Measurements from ENCODE around the gene NME5. TPM values are rescaled to one million over a fixed set of nuclear protein-coding genes. Genes with fewer than 3 reads are reported as not detected.
"Not testable (repeated sequence)": the region's sequence is repeated elsewhere in the genome, so short reads cannot be mapped to it uniquely, and the experiment has no call there.

NME5 gene
- total RNA-seq, 2 experiments from 2014 or later, result not detected

- H3K4me1 Mint-ChIP-seq, result no peaks in the 10 kb centered on the region
- no peak overlapping the region for H3K27ac Mint-ChIP-seq
- ChIA-PET CTCF (interaction anchor here (1.3 kb wide), 2 partner anchors 9 to 14 kb away, joined by 3 to 5 read pairs; partner anchors contain the start of genes BRD8 and KIF20A), POLR2A (no interaction called here)
- no peaks in the 10 kb centered on the region for H3K27me3 Mint-ChIP-seq
- no peaks in the 10 kb centered on the region for H3K9me3 Mint-ChIP-seq (ENCODE audit: low read depth)
- no peak overlapping the region for H3K4me3 Mint-ChIP-seq
- ATAC-seq, result no peak
- H3K36me3 Mint-ChIP-seq (ENCODE audit: low read depth), result peaks cover 69% of the 10 kb centered on the region
- DNase-seq, result no peak
- intact Hi-C loops (cut with DNase I, micrococcal nuclease), result no loop called here
Observed at GRCh38 chr5:138170299-138170698, 31.1 kb upstream of the NME5 start.

GRCh38 chr5:138169124-138169523 lies 29.9 kb upstream of the NME5 start:
- Mint-ChIP-seq H3K4me1 (no peaks in the 10 kb centered on the region), H3K27ac (no peak overlapping the region), H3K36me3 (ENCODE audit: low read depth) (peaks cover 73% of the 10 kb centered on the region), H3K9me3 (ENCODE audit: low read depth) (no peaks in the 10 kb centered on the region), H3K27me3 (no peaks in the 10 kb centered on the region), H3K4me3 (no peak overlapping the region)
- ChIA-PET POLR2A (no interaction called here), CTCF (interaction anchor here (0.6 to 1.8 kb wide), 3 partner anchors 16 to 34 kb away, joined by 3 to 6 read pairs (median 3); no protein-coding TSS in a partner anchor)
- intact Hi-C loops (cut with DNase I, micrococcal nuclease), result no loop called here
- DNase-seq, result no peak
- ATAC-seq, result no peak

DNA sequence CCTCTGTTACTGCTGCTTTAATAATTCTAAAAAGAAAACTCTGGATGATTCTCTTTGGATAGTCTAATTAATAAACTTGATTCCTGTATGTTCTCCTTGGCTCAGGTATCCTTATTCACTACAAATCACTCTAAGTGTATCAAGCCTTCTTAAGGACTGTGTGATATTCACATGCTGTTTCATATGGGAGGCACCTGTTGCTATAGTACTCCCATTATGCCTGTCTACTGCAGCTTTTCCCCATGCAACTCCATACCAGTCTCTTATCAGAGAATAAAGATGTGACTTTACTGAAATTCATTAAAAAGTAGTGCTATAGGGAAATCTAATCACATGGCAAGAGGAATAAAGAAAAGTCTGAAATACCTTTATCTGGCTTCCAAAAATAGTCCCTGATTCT lies 24.5 kb upstream of the NME5 start:
- ChIA-PET CTCF (no interaction called here), POLR2A (no interaction called here)
- H3K4me1 Mint-ChIP-seq, result no peaks in the 10 kb centered on the region
- peaks cover 77% of the 10 kb centered on the region for H3K36me3 Mint-ChIP-seq (ENCODE audit: low read depth)
- intact Hi-C loops (cut with DNase I, micrococcal nuclease), result no loop called here
- H3K27me3 Mint-ChIP-seq, result no peaks in the 10 kb centered on the region
- no peak for DNase-seq
- ATAC-seq, result no peak
- no peak overlapping the region for H3K27ac Mint-ChIP-seq
- H3K9me3 Mint-ChIP-seq (ENCODE audit: low read depth), result no peaks in the 10 kb centered on the region
- no peak overlapping the region for H3K4me3 Mint-ChIP-seq

DNA sequence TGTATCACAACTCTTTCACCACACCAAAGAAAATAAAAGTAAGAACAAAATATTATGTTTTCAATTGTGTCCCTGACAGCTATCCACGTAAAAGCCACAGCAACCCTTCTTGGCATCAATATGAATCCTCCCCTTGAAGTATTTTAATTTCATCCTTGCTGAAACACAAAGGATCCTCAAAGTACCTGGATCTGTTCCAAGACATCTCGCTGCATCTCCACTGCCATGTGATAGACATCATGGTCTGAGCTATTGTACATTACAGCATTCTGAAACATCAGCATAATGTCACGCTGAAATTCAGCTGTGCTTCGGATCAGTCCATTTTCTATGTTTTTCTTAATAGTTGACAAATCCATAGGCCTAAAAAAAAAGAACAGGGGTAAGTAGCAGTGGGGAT lies 21.5 kb upstream of the NME5 start:
- Mint-ChIP-seq H3K27me3 (no peaks in the 10 kb centered on the region), H3K36me3 (ENCODE audit: low read depth) (peaks cover 68% of the 10 kb centered on the region), H3K27ac (no peak overlapping the region), H3K4me3 (no peak overlapping the region), H3K9me3 (ENCODE audit: low read depth) (no peaks in the 10 kb centered on the region), H3K4me1 (no peaks in the 10 kb centered on the region)
- intact Hi-C loops (cut with DNase I, micrococcal nuclease), result no loop called here
- DNase-seq (no peak), ATAC-seq (no peak)
- CTCF ChIA-PET, result no interaction called here
- POLR2A ChIA-PET, result no interaction called here

GRCh38 chr5:138159666-138160065 lies 20.4 kb upstream of the NME5 start:
- no peak for ATAC-seq
- POLR2A ChIA-PET, result no interaction called here
- no peaks in the 10 kb centered on the region for H3K4me1 Mint-ChIP-seq
- H3K27ac Mint-ChIP-seq, result peak overlapping the region; percentile 5
- no peaks in the 10 kb centered on the region for H3K27me3 Mint-ChIP-seq
- no peak for DNase-seq
- CTCF ChIA-PET, result no interaction called here
- intact Hi-C loops (cut with DNase I, micrococcal nuclease), result no loop called here
- H3K4me3 Mint-ChIP-seq, result no peak overlapping the region
- H3K36me3 Mint-ChIP-seq (ENCODE audit: low read depth), result peaks cover 61% of the 10 kb centered on the region
- H3K9me3 Mint-ChIP-seq (ENCODE audit: low read depth), result no peaks in the 10 kb centered on the region

- CTCF ChIA-PET, result no interaction called here
- intact Hi-C loops (cut with DNase I, micrococcal nuclease), result no loop called here
- POLR2A ChIA-PET, result no interaction called here
- H3K4me3 Mint-ChIP-seq, result no peak overlapping the region
- DNase-seq, result no peak
- H3K9me3 Mint-ChIP-seq (ENCODE audit: low read depth), result no peaks in the 10 kb centered on the region
- H3K36me3 Mint-ChIP-seq (ENCODE audit: low read depth), result peaks cover 44% of the 10 kb centered on the region
- no peaks in the 10 kb centered on the region for H3K27me3 Mint-ChIP-seq
- H3K4me1 Mint-ChIP-seq, result no peaks in the 10 kb centered on the region
- no peak overlapping the region for H3K27ac Mint-ChIP-seq
- ATAC-seq, result no peak
Observed at GRCh38 chr5:138157626-138158025, 18.4 kb upstream of the NME5 start.

DNA sequence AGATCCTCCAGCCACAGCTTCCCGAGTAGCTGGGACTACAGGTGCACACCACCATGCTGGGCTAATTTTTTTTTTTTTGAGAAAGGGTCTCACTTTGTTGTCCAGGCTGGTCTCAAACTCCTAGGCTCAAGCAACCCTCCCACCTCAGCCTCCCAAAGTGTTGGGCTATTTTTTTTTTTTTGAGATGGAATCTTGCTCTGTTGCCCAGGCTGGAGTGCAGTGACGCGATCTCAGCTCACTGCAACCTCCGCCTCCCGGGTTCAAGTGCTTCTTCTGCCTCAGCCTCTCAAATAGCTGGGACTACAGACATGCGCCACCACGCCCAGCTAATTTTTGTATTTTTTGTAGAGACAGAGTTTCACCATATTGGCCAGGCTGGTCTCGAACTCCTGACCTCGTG lies 16.7 kb upstream of the NME5 start:
- POLR2A ChIA-PET, result not testable (repeated sequence)

GRCh38 chr5:138149530-138149929 lies 10.3 kb upstream of the NME5 start:
- DNase-seq (no peak), ATAC-seq (no peak)
- intact Hi-C loops (cut with DNase I, micrococcal nuclease), result no loop called here
- Mint-ChIP-seq H3K27me3 (no peaks in the 10 kb centered on the region), H3K4me3 (no peak overlapping the region), H3K4me1 (no peaks in the 10 kb centered on the region), H3K36me3 (ENCODE audit: low read depth) (no peaks in the 10 kb centered on the region), H3K27ac (no peak overlapping the region), H3K9me3 (ENCODE audit: low read depth) (no peaks in the 10 kb centered on the region)
- CTCF ChIA-PET, result interaction anchor here (1.1 to 1.9 kb wide), 3 partner anchors 16 to 113 kb away, joined by 3 to 4 read pairs (median 3); no protein-coding TSS in a partner anchor
- POLR2A ChIA-PET, result no interaction called here

More for the DNA sequence above, 16.7 kb upstream of the NME5 start:
- H3K27me3 Mint-ChIP-seq; H3K9me3 Mint-ChIP-seq (ENCODE audit: low read depth); H3K4me1 Mint-ChIP-seq; DNase-seq; H3K27ac Mint-ChIP-seq; H3K4me3 Mint-ChIP-seq; intact Hi-C loops (cut with DNase I, micrococcal nuclease); ATAC-seq: not testable (repeated sequence)
- CTCF ChIA-PET, result interaction anchor here (1.7 kb wide), 1 partner anchor 21 kb away, joined by 3 read pairs; no protein-coding TSS in a partner anchor
- H3K36me3 Mint-ChIP-seq (ENCODE audit: low read depth), result peaks cover 38% of the 10 kb centered on the region

- ChIA-PET CTCF (interaction anchor here (0.6 to 1.9 kb wide), 5 partner anchors 9 to 113 kb away, joined by 3 to 4 read pairs (median 3); partner anchors contain the start of gene BRD8), POLR2A (interaction anchor here (0.5 kb wide), 1 partner anchor 134 kb away, joined by 3 read pairs; no protein-coding TSS in a partner anchor)
- no peak overlapping the region for H3K27ac Mint-ChIP-seq
- no peaks in the 10 kb centered on the region for H3K4me1 Mint-ChIP-seq
- no peak for ATAC-seq
- no peak overlapping the region for H3K4me3 Mint-ChIP-seq
- no peaks in the 10 kb centered on the region for H3K36me3 Mint-ChIP-seq (ENCODE audit: low read depth)
- H3K9me3 Mint-ChIP-seq (ENCODE audit: low read depth), result no peaks in the 10 kb centered on the region
- intact Hi-C loops (cut with DNase I, micrococcal nuclease), result no loop called here
- no peak for DNase-seq
- no peaks in the 10 kb centered on the region for H3K27me3 Mint-ChIP-seq
Observed at GRCh38 chr5:138148811-138149210, 9.6 kb upstream of the NME5 start.

DNA sequence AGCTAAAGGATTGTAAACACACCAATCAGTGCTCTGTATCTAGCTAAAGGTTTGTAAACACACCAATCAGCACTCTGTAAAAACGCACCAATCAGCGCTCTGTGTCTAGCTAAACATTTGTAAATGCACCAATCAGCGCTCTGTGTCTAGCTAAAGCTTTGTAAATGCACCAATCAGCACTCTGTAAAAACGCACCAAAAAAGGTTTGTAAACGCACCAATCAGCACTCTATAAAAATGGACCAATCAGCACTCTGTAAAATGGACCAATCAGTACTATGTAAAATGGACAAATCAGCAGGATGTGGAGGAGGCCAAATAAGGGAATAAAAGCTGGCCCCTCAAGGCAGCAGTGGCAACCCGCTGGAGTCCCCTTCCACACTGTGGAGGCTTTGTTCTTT lies 4.3 kb upstream of the NME5 start:
- H3K9me3 Mint-ChIP-seq (ENCODE audit: low read depth); H3K27me3 Mint-ChIP-seq; ATAC-seq; H3K4me1 Mint-ChIP-seq; POLR2A ChIA-PET; intact Hi-C loops (cut with DNase I, micrococcal nuclease); H3K4me3 Mint-ChIP-seq; H3K36me3 Mint-ChIP-seq (ENCODE audit: low read depth); DNase-seq; H3K27ac Mint-ChIP-seq: not testable (repeated sequence)
- CTCF ChIA-PET, result interaction anchor here (1.1 to 2.0 kb wide), 5 partner anchors 10 to 74 kb away, joined by 3 to 9 read pairs (median 4); no protein-coding TSS in a partner anchor

GRCh38 chr5:138141734-138142133 lies 2.5 kb upstream of the NME5 start:
- H3K4me1 Mint-ChIP-seq, result peaks cover 3% of the 10 kb centered on the region
- CTCF ChIA-PET, result interaction anchor here (1.0 kb wide), 1 partner anchor 8 kb away, joined by 3 read pairs; no protein-coding TSS in a partner anchor

GRCh38 chr5:138140268-138140667 lies 1.0 kb upstream of the NME5 start:
- Mint-ChIP-seq H3K27me3 (peaks cover 4% of the 10 kb centered on the region), H3K36me3 (ENCODE audit: low read depth) (no peaks in the 10 kb centered on the region), H3K27ac (no peak overlapping the region), H3K4me3 (no peak overlapping the region), H3K4me1 (peaks cover 3% of the 10 kb centered on the region), H3K9me3 (ENCODE audit: low read depth) (no peaks in the 10 kb centered on the region)
- intact Hi-C loops (cut with DNase I, micrococcal nuclease), result no loop called here
- DNase-seq (no peak), ATAC-seq (no peak)
- ChIA-PET POLR2A (no interaction called here), CTCF (interaction anchor here (0.6 to 2.0 kb wide), 5 partner anchors 8 to 104 kb away, joined by 3 to 9 read pairs (median 4); no protein-coding TSS in a partner anchor)

More at GRCh38 chr5:138141734-138142133, 2.5 kb upstream of the NME5 start:
- intact Hi-C loops (cut with DNase I, micrococcal nuclease), result no loop called here
- Mint-ChIP-seq H3K27me3 (peaks cover 4% of the 10 kb centered on the region), H3K27ac (no peak overlapping the region), H3K4me3 (no peak overlapping the region), H3K36me3 (ENCODE audit: low read depth) (no peaks in the 10 kb centered on the region), H3K9me3 (ENCODE audit: low read depth) (no peaks in the 10 kb centered on the region)
- no peak for DNase-seq
- no peak for ATAC-seq
- POLR2A ChIA-PET, result no interaction called here

Measured in activated CD4-positive, alpha-beta T cell treated with anti-CD3 and anti-CD28 coated beads for 36 hours (primary cell).